DMS 273 (cell line): ENCODE results near the gene SPSB1.
"Not testable (repeated sequence)": the region's sequence is repeated elsewhere in the genome, so short reads cannot be mapped to it uniquely, and the experiment has no call there.

Experiments used
- DNase-seq: peaks from one replicate; lab custom pipeline; 2025; ENCODE audit not compliant: unreplicated experiment; lab: John Stamatoyannopoulos, UW

The SPSB1 gene

DNA sequence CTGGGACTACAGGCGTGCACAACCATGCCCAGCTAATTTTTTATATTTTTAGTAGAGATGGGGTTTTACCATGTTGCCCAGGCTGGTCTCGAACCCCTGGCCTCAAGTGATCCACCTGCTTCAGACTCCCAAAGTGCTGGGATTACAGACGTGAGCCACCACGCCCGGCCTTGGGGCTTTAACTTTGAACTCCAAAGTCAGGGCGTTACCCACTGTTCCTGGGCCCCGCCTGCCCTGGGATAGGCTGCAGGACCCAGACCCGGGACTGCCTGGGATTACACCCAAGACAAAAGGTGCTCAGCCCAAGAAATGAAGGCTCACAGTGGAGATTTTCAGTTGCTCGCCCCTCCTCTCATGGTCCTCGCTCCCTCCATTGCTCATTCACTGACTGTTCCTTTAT lies 92.7 kb downstream of the SPSB1 start:
- not testable (repeated sequence) for DNase-seq

DNA sequence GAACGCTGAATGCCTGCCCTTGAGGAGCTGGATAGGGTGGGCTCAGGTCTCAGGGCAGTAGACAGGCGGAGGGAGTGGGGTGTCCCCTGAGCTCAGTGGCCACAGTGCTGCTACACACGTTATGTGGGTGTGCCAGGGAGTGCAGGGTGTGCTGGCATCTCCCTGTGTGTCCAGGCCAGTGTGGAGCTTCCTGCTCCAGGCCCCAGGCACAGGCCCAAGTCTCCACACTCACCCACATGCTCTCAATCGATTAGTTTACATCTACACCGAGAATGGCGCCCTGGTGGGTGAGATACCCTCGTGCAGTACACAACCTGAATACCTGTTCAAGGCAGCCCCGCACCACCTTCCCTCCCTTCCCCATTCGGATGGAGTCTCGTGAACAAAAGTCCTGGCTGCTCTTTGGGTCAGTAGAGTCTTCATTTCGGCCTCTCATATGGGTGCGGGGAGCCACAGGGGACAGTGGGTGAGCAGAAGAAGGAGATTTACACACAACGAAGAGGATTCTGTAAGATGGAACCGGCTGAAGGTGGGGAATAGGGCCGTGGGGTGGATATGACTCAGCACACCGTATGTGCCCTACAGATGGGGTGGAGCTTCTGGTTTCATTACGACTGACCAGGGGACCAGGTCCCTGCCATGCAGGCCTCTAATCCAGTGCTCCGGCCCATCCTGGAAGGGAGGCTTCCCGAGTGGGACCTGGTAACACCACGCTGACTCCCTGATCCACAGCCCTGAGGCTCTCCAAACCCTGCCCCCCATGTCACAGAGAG lies 93.3 kb downstream of the SPSB1 start:
- no peak for DNase-seq

DNA sequence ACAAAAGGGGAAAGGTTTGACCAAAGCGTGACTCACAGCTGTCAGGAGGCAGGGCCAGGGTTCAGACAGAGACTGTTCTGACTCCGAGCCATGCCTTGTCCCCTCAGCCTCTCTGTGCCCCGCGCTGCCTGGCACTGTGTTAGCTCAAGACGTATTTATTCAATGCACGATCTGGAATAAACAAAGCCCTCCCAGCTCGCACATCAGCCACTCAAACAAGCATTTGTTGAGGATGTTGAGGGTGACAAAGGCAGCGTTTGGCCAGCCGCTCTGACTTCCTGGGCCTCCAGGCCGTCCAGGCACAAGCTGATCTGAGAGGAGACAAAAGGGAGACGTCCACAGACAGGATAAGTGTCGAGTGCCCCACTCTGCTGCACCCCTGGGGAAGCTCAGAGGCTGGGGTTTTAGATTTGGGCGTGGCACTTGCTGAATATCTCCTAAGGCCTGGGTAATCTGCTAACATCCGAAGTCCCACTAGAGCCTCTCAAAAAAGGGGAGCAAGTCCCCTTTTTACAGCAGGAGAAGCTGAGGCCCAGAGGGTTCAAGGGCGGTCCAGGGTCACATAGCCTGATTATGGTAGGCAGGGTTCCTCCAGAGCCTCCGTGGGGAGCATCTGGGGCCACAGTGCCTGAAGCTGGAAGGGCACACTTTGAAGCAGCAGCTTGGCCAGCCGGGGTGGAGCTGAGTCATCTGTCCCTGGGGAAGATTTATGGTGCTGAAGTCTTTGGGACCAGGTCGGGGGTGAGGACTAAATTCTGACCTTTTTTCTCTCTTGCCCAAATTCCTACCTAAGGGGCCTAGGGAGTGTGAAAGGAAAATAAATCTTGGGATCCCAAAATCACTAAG lies 95.9 kb downstream of the SPSB1 start:
- DNase-seq, result peak; percentile 78

DNA sequence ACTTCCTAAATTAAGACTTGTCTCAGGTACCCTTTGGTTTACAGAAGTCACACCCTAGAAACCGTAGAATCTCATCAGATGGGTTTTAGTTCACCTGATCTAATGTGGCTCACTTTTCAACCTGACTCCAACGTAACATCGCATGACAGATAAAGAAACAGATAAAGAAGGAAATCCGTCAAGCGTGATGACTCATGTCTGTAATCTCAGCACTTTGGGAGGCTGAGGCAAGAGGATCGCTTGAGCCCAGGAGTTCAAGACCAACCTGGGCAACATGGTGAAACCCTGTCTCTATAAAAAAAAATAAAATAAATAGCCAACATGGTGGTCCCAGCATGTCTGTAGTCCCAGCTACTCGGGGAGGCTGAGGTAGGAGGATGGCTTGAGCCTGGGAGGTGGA lies 97.3 kb downstream of the SPSB1 start:
- DNase-seq, result no peak

DNA sequence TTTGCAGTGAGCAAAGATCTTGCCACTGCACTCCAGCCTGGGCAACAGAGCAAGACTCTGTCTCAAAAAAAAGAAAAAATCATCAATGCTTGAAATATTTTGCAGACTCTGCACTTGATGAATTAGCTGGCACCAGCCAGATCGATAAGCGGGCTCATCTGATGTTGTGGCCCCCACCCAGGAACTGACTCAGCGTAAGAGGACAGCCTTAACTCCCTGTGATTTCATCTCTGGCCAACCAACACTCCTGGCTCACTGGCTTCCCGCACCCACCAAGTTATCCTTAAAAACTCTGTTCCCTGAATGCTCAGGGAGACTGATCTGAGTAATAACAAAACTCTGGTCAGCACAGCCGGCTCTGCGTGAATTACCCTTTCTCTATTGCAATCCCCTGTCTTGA lies 98.9 kb downstream of the SPSB1 start:
- DNase-seq, result no peak

DNA sequence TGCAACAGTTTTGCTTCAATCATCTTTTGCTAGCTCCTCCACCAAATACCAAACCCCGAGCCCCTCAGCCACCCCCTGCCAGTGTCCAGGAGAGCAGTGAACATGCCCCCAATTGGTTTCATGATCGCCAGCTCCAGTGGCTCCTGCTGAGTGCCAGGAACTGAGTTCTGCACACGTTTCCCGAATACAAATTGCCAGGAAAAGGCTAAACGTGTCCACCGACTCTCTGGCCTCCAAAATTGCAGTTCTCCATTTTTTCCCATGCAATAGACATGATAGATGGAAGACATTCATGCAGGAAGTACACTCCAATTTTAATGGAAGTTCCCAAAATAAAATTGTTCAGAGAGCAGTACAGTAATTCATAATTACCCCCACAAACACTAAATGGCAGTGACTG lies 101.3 kb downstream of the SPSB1 start:
- DNase-seq, result no peak

DNA sequence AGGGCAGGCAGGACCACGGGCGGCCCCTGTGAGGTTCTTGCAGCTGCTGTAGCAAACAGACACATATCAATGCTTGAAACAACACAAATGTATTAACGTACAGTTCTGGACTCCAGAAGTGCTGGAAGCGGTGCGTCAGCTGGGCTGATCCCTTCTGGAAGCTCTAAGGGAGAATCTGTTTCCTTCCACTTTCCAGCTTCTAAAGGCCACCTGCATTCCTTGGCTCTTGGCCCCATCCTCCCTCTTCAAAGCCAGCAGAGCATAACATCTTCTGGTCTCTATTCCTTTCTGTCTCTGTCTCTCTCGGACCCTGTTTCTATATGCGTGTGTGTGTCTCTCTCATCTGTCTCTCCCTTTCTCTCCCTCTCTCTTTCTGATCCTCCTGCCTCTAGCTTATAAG lies 102.3 kb downstream of the SPSB1 start:
- no peak for DNase-seq

DNA sequence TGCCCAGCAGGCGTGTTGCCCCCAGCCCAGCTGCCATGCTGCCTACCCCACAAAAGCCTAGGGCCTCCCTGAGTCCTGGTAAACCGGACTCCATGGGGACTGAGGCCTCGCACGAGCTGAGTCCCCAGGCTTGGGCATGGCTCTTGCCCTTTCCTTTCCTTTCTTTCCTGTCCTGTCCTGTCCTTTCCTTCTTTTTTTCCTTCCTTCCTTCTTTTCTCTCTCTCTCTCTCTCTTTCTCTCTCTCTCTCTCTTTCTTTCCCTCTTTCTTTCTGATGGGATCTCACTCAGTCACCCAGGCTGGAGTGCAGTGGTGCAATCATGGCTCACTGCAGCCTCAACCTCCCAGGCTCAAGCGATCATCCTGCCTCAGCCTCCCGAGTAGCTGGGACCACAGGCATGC lies 104.4 kb downstream of the SPSB1 start:
- no peak for DNase-seq

DNA sequence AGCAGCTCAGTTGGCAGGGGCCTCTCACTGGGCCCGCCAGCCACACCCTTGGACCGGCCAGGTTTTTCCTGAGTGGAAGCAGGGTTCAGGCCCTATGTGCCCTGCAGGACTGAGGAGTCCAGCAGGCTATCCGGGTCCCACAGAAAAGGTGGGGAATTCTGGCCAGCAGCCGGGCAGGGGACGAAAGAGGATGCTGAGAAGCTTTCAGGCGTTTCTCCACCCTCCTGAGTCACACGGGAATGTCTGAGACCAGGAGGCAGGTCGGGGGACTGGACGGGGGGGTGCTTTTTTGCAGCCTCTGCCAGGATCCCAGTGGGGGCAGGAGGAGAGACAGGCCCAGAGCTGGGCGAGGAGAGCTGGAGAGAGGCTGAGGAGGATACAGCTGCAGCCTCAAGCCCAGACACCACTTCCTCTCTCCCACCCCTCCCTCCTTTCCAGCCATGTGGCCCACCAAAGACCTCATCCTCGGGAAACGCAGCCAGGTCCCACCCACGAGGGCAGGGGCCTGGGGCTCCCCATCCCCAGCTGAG lies 105.4 kb downstream of the SPSB1 start:
- no peak for DNase-seq

DNA sequence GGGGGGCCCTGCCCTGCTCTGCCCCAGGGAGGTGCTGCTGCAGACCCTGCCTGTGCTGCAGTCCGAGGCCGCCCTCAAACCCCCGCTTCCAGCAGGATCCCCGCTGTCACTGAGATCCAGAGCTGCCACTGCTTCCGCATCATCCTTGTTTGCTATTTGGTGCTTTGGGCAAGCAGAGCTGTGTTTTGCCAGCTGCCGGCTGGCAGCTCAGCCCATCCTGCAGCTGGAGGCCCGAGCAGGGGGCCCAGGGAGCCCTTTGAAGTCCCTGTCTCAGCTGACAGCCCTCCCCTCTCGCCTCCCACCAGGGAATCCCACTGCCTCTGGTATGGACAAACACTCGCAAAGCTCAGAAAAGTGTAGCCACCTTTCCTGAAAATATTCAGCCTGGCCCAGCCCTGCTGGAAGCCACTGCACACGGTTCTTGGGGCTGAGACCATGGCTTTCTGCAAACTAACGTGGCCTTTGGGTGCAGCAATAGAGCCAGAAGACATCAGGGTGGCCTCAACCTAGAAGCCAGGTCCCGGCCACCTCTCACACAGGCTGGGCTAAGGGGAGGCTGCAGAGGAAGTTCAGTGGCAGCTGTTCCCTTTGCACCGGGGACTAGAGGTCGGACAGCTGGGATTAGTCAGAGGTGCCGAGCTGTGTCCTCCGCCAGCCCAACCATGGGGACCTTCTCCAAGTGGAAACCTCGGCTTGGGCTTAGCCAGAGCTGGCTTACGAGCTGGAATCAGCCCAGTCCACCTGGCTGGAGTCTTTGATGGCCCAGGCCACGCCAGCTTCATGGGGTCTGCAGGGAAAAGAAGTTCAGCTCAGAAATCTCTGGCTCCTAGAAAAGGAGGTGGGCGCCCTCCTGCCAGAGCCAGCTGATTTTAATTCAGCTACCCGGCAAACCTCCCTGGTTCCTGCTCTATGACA lies 107.1 kb downstream of the SPSB1 start:
- DNase-seq, result peak; percentile 89

DNA sequence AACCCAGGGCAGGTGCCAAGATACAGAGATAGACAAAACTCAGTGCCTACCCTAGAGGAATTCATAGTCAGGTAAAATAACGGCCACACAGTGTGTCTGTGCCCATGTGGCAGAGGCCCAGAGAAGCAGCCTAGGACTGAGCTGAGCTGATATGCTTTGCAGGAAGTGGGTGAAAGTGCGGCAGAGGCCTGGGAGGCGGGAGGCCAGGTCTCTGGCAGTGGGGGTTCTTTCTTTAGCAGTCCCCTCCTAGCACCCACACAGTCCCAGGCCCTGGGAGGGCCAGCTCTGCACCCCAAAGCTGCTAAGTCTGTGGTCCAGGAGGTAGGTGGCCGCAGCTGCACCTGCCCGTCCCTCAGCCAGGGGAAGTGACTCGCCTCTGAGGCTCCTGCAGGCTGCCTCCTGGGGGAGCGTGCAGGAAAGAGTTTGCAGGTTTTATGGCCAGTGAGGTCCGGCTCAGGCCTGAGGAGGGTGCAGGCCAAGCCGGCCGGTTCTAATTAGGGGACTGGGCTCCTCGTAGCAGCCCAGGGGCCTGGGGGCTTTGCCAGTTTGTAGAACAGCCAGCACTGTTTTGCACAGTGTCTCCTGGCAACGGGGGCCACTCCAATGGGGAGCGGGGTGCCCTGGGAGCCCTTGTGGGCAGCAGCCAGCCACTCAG lies 107.9 kb downstream of the SPSB1 start:
- peak; percentile 66 for DNase-seq

DNA sequence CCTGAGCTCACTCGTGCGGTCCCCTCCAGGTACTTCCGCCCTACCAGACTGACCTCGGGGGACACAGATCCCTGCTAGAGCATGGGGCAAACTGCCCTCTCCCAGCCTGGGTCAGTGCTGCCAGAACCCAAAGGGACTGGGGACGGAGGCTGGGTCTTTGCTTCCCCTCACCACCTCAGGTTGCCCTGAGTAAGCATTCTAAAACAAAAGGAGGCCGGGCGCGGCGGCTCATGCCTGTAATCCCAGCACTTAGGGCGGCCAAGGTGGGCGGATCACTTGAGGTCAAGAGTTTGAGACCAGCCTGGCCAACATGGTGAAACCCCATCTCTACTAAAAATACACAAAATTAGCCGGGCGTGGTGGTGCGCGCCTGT lies 108.4 kb downstream of the SPSB1 start:
- DNase-seq, result no peak

DNA sequence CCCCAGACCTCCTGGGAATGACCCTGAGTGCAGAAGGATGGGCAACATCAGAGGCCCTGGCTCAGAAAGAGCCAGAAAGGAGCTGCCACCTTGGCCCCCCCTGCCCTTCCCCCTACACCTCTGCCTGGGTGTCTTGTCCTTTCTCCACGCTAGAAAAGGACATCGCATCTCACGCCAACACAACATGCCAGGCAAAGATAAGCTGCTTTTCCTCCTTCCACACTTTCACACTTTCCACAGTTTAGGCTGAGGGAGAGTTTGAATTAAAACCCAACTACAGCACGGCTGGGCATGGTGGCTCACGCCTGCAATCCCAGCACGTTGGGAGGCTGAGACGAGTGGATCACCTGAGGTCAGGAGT lies 109.5 kb downstream of the SPSB1 start:
- DNase-seq, result no peak

DNA sequence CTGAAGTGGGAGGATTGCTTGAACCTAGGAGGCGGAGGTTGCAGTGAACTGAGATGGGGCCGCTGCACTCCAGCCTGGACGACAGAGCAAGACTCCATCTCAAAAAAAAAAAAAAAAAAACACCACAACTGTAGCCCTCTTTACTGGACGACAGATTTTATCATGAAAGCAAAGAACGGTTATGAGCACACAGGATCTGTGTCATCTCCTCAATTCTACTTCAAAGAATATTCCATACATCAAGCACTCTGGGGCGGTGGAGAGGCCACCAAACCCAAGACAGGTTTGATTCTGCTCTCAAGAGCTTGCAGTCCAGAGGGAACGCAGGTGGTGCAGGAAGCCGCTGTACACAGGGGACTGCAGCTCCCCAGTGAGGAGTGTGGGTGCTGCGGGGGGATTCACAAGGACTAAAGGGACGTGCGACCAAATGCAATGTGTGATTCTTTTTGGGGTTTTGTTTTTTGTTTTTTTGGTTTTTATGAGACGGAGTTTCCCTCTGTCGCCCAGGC lies 110.1 kb downstream of the SPSB1 start:
- no peak for DNase-seq

DNA sequence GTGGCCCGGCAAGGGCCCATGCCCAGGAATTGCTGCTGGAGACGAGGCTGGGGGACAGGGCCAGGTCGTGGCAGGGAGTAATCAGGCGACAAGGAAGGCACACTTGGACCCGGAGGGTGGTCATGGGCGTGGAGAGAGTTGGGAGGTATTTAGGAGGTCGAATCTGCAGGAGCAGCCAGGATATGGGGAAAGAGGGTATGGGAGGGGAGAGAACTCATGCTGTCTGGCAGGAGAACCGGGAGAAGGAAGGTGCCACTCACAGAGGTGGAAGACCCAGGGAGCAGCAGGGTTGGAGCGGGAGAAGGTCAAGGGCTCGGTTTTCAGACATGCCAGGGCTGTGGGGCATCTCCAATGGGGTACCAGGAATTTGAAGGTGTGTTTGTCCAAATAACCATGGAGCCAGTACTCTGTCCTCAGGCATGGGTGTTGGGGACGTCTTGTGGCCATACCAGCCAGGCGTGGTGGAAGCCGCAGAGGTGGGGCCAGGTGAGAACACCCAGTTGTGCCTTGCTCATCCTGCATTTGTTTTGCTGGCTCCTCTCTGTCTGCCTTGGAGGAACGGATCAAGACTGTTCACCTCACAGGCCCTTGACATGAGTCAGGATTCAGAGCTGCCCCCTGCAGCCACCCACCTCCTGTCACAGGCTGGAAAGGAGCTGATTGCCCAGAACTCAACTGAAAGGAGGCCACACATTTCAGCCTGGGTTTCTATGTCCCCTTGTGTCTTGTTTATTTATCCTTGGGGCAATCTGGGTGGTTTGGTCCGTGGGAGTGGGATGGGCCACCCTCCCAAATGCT lies 111.6 kb downstream of the SPSB1 start:
- DNase-seq, result peak; percentile 25

DNA sequence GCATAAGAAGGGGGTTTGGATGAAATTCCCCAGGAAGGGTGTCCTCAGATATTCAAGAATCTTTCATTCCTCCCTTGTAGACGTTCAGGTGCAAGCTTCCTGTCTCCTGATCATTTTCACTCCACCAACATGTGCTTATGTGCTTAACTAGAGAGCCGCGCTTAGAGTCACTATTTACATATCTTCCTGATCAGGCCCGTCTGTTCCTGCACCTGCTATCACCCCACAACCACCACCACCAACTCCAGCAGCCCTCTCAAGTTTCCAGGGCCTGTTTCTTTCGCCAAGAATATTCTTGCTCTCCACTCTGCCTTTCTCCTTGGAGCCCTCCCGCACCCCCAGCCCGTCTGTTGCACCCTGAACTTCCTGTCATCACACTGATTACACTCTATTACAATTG lies 113.4 kb downstream of the SPSB1 start:
- peak; percentile 98 for DNase-seq

DNA sequence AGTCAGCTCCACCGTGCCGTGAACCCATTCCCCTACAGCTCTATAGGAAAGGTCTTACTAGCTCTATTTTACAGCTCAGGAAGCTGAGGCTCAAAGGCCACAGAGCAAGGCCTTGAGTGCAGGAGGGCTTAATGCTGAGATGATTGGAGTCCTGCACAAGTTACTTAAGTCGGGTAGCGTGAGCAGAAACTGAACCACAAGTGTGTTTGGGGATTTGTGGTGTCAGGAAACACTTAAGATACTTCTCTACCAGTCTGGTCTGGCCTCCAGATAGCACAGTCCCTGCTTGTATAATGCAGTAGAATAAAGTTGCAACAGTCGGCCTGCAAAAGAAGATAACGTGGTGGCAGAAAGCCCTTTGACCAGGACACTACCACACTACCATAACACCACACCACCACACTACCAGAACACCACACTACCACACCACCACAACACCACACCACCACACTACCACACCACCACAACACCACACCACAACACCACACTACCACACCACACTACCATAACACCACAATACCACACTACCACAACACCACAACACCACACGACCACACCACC lies 118.1 kb downstream of the SPSB1 start:
- DNase-seq, result peak; percentile 52

DNA sequence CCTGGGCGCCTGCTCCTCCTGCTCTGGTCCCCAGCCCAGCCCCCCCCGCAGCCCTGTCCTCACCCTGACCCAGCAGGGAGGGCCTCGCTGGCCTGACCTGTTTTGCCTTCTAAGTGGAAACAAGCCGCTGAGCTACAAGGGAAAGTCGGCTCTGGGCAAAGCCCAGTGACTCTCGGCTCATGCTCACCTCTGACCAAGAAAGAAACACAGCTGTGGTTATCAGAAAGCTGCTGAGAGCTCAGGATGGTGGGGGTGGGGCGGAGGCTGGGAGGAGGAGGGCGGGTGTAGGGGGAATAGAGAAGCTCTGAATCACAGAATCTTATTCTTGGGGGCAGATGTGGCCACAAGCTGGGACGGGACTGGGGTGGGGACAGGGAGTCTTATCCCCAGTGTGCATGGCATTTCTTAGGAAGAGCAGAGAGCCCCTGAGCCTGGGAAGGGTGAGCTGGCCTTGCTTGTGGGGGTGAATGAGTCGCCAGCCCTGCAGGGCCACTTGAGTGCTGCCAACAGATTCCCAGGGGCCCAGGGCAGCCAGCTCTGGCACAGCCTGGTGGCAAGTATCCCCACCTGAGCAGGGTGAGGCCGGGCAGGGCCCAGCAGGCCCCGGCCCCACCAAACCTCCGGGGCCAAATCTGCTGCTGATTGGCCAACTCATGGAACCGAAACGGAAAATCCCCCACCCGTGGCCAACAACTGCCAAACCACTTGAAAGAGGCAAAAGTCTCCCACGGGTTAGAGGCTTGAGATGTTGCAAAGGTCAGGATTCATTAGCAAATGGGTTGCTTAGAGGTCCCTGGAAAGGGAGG lies 120.6 kb downstream of the SPSB1 start:
- peak; percentile 63 for DNase-seq

DNA sequence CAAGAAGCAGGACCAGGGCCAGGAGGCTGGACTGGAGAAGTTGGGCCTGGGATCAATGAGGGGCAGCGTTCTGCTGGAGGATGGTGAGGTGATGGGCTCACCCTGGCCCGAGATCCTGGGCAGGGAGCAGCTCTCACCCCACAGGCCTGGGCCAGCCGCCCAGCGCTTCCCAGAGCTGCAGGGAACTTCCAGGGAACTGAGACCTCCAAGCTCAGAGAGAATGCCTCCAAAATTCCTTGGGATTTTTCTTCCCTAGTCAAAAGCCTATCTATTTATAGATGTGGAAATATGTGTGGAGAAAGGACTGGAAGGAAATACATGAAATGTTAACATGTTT lies 121.2 kb downstream of the SPSB1 start:
- peak; percentile 45 for DNase-seq
